Measurements from ENCODE around the gene NYAP2.

DNA sequence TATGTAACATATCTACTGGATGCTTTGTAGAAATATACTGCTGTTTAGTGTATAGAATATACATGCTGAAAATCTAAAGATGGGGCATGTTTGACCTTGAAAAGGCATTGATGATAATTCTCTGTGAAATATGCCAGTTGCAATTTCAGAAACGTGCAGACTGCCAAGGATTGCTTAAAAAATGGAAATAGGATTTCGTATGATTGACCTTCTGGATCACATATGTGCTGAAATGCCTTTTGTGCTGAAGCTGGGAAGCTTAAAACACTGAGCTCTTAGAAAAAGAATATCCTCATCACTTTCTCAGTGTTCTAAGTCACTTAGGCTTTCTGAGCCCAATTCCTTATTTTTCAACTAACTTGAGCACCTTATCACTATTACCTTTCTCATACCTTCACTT lies 14.3 kb downstream of the NYAP2 start:
- TF ChIP-seq, protein P1, sequence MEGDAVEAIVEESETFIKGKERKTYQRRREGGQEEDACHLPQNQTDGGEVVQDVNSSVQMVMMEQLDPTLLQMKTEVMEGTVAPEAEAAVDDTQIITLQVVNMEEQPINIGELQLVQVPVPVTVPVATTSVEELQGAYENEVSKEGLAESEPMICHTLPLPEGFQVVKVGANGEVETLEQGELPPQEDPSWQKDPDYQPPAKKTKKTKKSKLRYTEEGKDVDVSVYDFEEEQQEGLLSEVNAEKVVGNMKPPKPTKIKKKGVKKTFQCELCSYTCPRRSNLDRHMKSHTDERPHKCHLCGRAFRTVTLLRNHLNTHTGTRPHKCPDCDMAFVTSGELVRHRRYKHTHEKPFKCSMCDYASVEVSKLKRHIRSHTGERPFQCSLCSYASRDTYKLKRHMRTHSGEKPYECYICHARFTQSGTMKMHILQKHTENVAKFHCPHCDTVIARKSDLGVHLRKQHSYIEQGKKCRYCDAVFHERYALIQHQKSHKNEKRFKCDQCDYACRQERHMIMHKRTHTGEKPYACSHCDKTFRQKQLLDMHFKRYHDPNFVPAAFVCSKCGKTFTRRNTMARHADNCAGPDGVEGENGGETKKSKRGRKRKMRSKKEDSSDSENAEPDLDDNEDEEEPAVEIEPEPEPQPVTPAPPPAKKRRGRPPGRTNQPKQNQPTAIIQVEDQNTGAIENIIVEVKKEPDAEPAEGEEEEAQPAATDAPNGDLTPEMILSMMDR (IDR thresholded peaks at IDR 0.05; ENCODE audit: insufficient read depth, low read depth, low read length), result no peak
- no peak for TF ChIP-seq EZH2 (IDR thresholded peaks at IDR 0.05; ENCODE audit: insufficient read depth, low read length)
